Measurements from ENCODE around the gene CRAT. TPM values are rescaled to one million over a fixed set of nuclear protein-coding genes. Genes with fewer than 3 reads are reported as not detected.

The CRAT gene
- total and polyA plus RNA-seq, 7 experiments from 2014 or later: 7.2 to 20.1 (median 11.4) TPM

GRCh38 chr9:129109537-129109903 lies 1.1 kb downstream of the CRAT start:
- Histone ChIP-seq H3K27ac (ENCODE audit: low read depth, low read length) (no peak overlapping the region), H3K4me1 (ENCODE audit: control insufficient read depth in 2 of 2, insufficient read depth in 2 of 2, low read length in 2 of 2) (peaks cover 6 to 9% of the 10 kb centered on the region in 2 donors), H3K27me3 (ENCODE audit: control insufficient read depth in 2 of 2, insufficient read depth in 2 of 2, low read length in 2 of 2) (no peaks in the 10 kb centered on the region), H3K36me3 (ENCODE audit: control insufficient read depth in 2 of 3, insufficient read depth in 3 of 3, low read length in 3 of 3) (peaks cover 0 to 12% (median 0%) of the 10 kb centered on the region in 3 experiments), H3K9me3 (ENCODE audit: control insufficient read depth in 2 of 3, low read length in 3 of 3) (no peaks in the 10 kb centered on the region), H3K4me3 (ENCODE audit: low read length) (no peak overlapping the region)
- no peak for ATAC-seq
- peak overlapping the region in 8 of 9 donors; percentile 10 to 72 (median 28) for H3K27ac Mint-ChIP-seq
- peak overlapping the region; percentile 52 to 97 (median 85) for H3K4me3 Mint-ChIP-seq
- H3K27me3 Mint-ChIP-seq: no peaks in the 10 kb centered on the region
- H3K36me3 Mint-ChIP-seq: peaks cover 0 to 2% (median 0%) of the 10 kb centered on the region in 5 donors
- POLR2A ChIA-PET: interaction anchor here (0.6 to 0.8 kb wide), 2 partner anchors 14 to 21 kb away, joined by 3 to 4 read pairs; no protein-coding TSS in a partner anchor
- peak in 5 of 9 donors; percentile 6 to 35 (median 21) for DNase-seq
- peaks cover 18 to 34% (median 23%) of the 10 kb centered on the region in 7 donors for H3K4me1 Mint-ChIP-seq
- CTCF ChIA-PET: interaction anchor here (1.4 kb wide), 1 partner anchor 512 kb away, joined by 3 read pairs; no protein-coding TSS in a partner anchor
- no peaks in the 10 kb centered on the region for H3K9me3 Mint-ChIP-seq
- intact Hi-C loops (cut with micrococcal nuclease): no loop called here

GRCh38 chr9:129108805-129109536 lies 1.6 kb downstream of the CRAT start:
- Mint-ChIP-seq H3K4me1 (peaks cover 15 to 29% (median 19%) of the 10 kb centered on the region in 7 donors), H3K9me3 (no peaks in the 10 kb centered on the region), H3K4me3 (peak overlapping the region in 9 of 10 donors; percentile 52 to 97 (median 86)), H3K36me3 (peaks cover 0 to 2% (median 0%) of the 10 kb centered on the region in 5 donors), H3K27ac (peak overlapping the region in 7 of 9 donors; percentile 10 to 69 (median 27)), H3K27me3 (no peaks in the 10 kb centered on the region)
- DNase-seq (no peak), ATAC-seq (no peak)
- ChIA-PET POLR2A (interaction anchor here (0.6 to 0.8 kb wide), 2 partner anchors 13 to 20 kb away, joined by 3 to 4 read pairs; no protein-coding TSS in a partner anchor), CTCF (interaction anchor here (1.4 kb wide), 1 partner anchor 513 kb away, joined by 3 read pairs; no protein-coding TSS in a partner anchor)
- Histone ChIP-seq H3K9me3 (ENCODE audit: control insufficient read depth in 2 of 3, low read length in 3 of 3) (no peaks in the 10 kb centered on the region), H3K4me1 (ENCODE audit: control insufficient read depth in 2 of 2, insufficient read depth in 2 of 2, low read length in 2 of 2) (peaks cover 6% of the 10 kb centered on the region in 2 donors), H3K36me3 (ENCODE audit: control insufficient read depth in 2 of 3, insufficient read depth in 3 of 3, low read length in 3 of 3) (peaks cover 0 to 12% (median 0%) of the 10 kb centered on the region in 3 experiments), H3K4me3 (ENCODE audit: low read length) (no peak overlapping the region), H3K27me3 (ENCODE audit: control insufficient read depth in 2 of 2, insufficient read depth in 2 of 2, low read length in 2 of 2) (no peaks in the 10 kb centered on the region), H3K27ac (ENCODE audit: low read depth, low read length) (no peak overlapping the region)
- intact Hi-C loops (cut with micrococcal nuclease): no loop called here

- CTCF ChIA-PET: no interaction called here
- H3K27me3 ChIP-seq (ENCODE audit: control insufficient read depth in 2 of 2, insufficient read depth in 2 of 2, low read length in 2 of 2): no peaks in the 10 kb centered on the region
- no peaks in the 10 kb centered on the region for H3K9me3 ChIP-seq (ENCODE audit: control insufficient read depth in 2 of 3, low read length in 3 of 3)
- Mint-ChIP-seq H3K27me3 (no peaks in the 10 kb centered on the region), H3K9me3 (no peaks in the 10 kb centered on the region), H3K36me3 (peaks cover 0 to 2% (median 0%) of the 10 kb centered on the region in 5 donors), H3K4me3 (peak overlapping the region in 8 of 10 donors; percentile 29 to 97 (median 50)), H3K27ac (peak overlapping the region in 1 of 9 donors; percentile 65), H3K4me1 (peaks cover 15 to 22% (median 18%) of the 10 kb centered on the region in 7 donors)
- H3K27ac ChIP-seq (ENCODE audit: low read depth, low read length): no peak overlapping the region
- DNase-seq (no peak), ATAC-seq (no peak)
- H3K4me3 ChIP-seq (ENCODE audit: low read length): no peak overlapping the region
- peaks cover 6% of the 10 kb centered on the region in 2 donors for H3K4me1 ChIP-seq (ENCODE audit: control insufficient read depth in 2 of 2, insufficient read depth in 2 of 2, low read length in 2 of 2)
- intact Hi-C loops (cut with micrococcal nuclease): no loop called here
- POLR2A ChIA-PET: no interaction called here
- peaks cover 0 to 12% (median 0%) of the 10 kb centered on the region in 3 experiments for H3K36me3 ChIP-seq (ENCODE audit: control insufficient read depth in 2 of 3, insufficient read depth in 3 of 3, low read length in 3 of 3)
Observed at GRCh38 chr9:129108083-129108804, 2.3 kb downstream of the CRAT start.

- Histone ChIP-seq H3K27ac (ENCODE audit: low read depth, low read length) (no peak overlapping the region), H3K36me3 (ENCODE audit: control insufficient read depth in 2 of 3, insufficient read depth in 3 of 3, low read length in 3 of 3) (peaks cover 0 to 12% (median 0%) of the 10 kb centered on the region in 3 experiments), H3K27me3 (ENCODE audit: control insufficient read depth in 2 of 2, insufficient read depth in 2 of 2, low read length in 2 of 2) (no peaks in the 10 kb centered on the region), H3K4me3 (ENCODE audit: low read length) (no peak overlapping the region), H3K4me1 (ENCODE audit: control insufficient read depth in 2 of 2, insufficient read depth in 2 of 2, low read length in 2 of 2) (peaks cover 6% of the 10 kb centered on the region in 2 donors), H3K9me3 (ENCODE audit: control insufficient read depth in 2 of 3, low read length in 3 of 3) (no peaks in the 10 kb centered on the region)
- POLR2A ChIA-PET: no interaction called here
- DNase-seq (no peak), ATAC-seq (no peak)
- H3K4me3 Mint-ChIP-seq: no peak overlapping the region
- H3K27ac Mint-ChIP-seq: peak overlapping the region in 2 of 9 donors; percentile 70 to 81
- no peaks in the 10 kb centered on the region for H3K27me3 Mint-ChIP-seq
- H3K9me3 Mint-ChIP-seq: no peaks in the 10 kb centered on the region
- intact Hi-C loops (cut with micrococcal nuclease): no loop called here
- peaks cover 0 to 2% (median 0%) of the 10 kb centered on the region in 5 donors for H3K36me3 Mint-ChIP-seq
- peaks cover 15 to 20% (median 18%) of the 10 kb centered on the region in 7 donors for H3K4me1 Mint-ChIP-seq
- CTCF ChIA-PET: no interaction called here
Observed at GRCh38 chr9:129107651-129108050, 2.9 kb downstream of the CRAT start.

- DNase-seq (no peak), ATAC-seq (no peak)
- H3K9me3 Mint-ChIP-seq: no peaks in the 10 kb centered on the region
- Histone ChIP-seq H3K9me3 (ENCODE audit: control insufficient read depth in 2 of 3, low read length in 3 of 3) (no peaks in the 10 kb centered on the region), H3K36me3 (ENCODE audit: control insufficient read depth in 2 of 3, insufficient read depth in 3 of 3, low read length in 3 of 3) (peaks cover 0 to 6% (median 0%) of the 10 kb centered on the region in 3 experiments), H3K27ac (ENCODE audit: low read depth, low read length) (no peak overlapping the region), H3K27me3 (ENCODE audit: control insufficient read depth in 2 of 2, insufficient read depth in 2 of 2, low read length in 2 of 2) (no peaks in the 10 kb centered on the region), H3K4me3 (ENCODE audit: low read length) (no peak overlapping the region), H3K4me1 (ENCODE audit: control insufficient read depth in 2 of 2, insufficient read depth in 2 of 2, low read length in 2 of 2) (peaks cover 0 to 6% of the 10 kb centered on the region in 2 donors)
- no peaks in the 10 kb centered on the region for H3K27me3 Mint-ChIP-seq
- H3K4me1 Mint-ChIP-seq: peaks cover 8 to 14% (median 11%) of the 10 kb centered on the region in 7 donors
- CTCF ChIA-PET: no interaction called here
- H3K36me3 Mint-ChIP-seq: peaks cover 0 to 2% (median 0%) of the 10 kb centered on the region in 5 donors
- POLR2A ChIA-PET: interaction anchor here (0.6 kb wide), 2 partner anchors 80 to 508 kb away, joined by 3 to 6 read pairs; no protein-coding TSS in a partner anchor
- no peak overlapping the region for H3K4me3 Mint-ChIP-seq
- intact Hi-C loops (cut with micrococcal nuclease): no loop called here
- H3K27ac Mint-ChIP-seq: no peak overlapping the region
Observed at GRCh38 chr9:129105857-129106694, 4.5 kb downstream of the CRAT start.

GRCh38 chr9:129104051-129104450 lies 6.5 kb downstream of the CRAT start:
- peaks cover 0 to 8% (median 4%) of the 10 kb centered on the region in 7 donors for H3K4me1 Mint-ChIP-seq
- H3K27ac ChIP-seq (ENCODE audit: low read depth, low read length): no peak overlapping the region
- H3K27me3 ChIP-seq (ENCODE audit: control insufficient read depth in 2 of 2, insufficient read depth in 2 of 2, low read length in 2 of 2): no peaks in the 10 kb centered on the region
- POLR2A ChIA-PET: interaction anchor here (0.8 kb wide), 1 partner anchor 24 kb away, joined by 4 read pairs; no protein-coding TSS in a partner anchor
- no peak for ATAC-seq
- H3K9me3 ChIP-seq (ENCODE audit: control insufficient read depth in 2 of 3, low read length in 3 of 3): no peaks in the 10 kb centered on the region
- H3K4me1 ChIP-seq (ENCODE audit: control insufficient read depth in 2 of 2, insufficient read depth in 2 of 2, low read length in 2 of 2): no peaks in the 10 kb centered on the region
- CTCF ChIA-PET: no interaction called here
- peaks cover 0 to 2% (median 0%) of the 10 kb centered on the region in 5 donors for H3K36me3 Mint-ChIP-seq
- H3K27me3 Mint-ChIP-seq: no peaks in the 10 kb centered on the region
- no peak overlapping the region for H3K4me3 ChIP-seq (ENCODE audit: low read length)
- H3K27ac Mint-ChIP-seq: no peak overlapping the region
- H3K36me3 ChIP-seq (ENCODE audit: control insufficient read depth in 2 of 3, insufficient read depth in 3 of 3, low read length in 3 of 3): peaks cover 0 to 4% (median 0%) of the 10 kb centered on the region in 3 experiments
- H3K9me3 Mint-ChIP-seq: no peaks in the 10 kb centered on the region
- DNase-seq: no peak
- intact Hi-C loops (cut with micrococcal nuclease): no loop called here
- no peak overlapping the region for H3K4me3 Mint-ChIP-seq

Data from naive thymus-derived CD4-positive, alpha-beta T cell (primary cell).